GM12878 (cell line): ENCODE measurements around the gene ZNF662. TPM values are rescaled to one million over a fixed set of nuclear protein-coding genes. Genes with fewer than 3 reads are reported as not detected.

Experiments
- ATAC-seq: fragments of 200-7000 bp; cut with Tn5 transposase; 3 replicates; pipeline ENCODE4 v1.9.1; 2020; ENCODE audit warnings: mild to moderate bottlenecking, moderate library complexity
- BruUV-seq: library from RNA; stranded (reverse); fragments of 400-500 nt; replicated peaks from 2 replicates; lab custom pipeline; 2021; lab: Mats Ljungman, UMichigan
- CTCF ChIA-PET: fragments of 300-600 bp; sonication (Branson Sonifier 250); formaldehyde crosslinking; extraction: SDS; loops from one replicate; lab custom pipeline; 2021; ENCODE audit warnings: inconsistent platforms; lab: Yijun Ruan, JAX
- POLR2A ChIA-PET: fragments of 350-600 bp; formaldehyde crosslinking; extraction: SDS; loops from one replicate; lab custom pipeline; 2021; ENCODE audit warnings: inconsistent platforms; lab: Charles Lee
- RAD21 ChIA-PET: fragments of 300-600 bp; sonication (Branson Sonifier 250); formaldehyde crosslinking; loops from one replicate; lab custom pipeline; 2023; ENCODE audit warnings: antibody characterized with exemption; ENCODE audit not compliant: unreplicated experiment; lab: Charles Lee
- SMC1A ChIA-PET: fragments of 300-600 bp; sonication (Branson Sonifier 250); formaldehyde crosslinking; loops from one replicate; lab custom pipeline; 2023; ENCODE audit not compliant: unreplicated experiment, uncharacterized antibody; lab: Charles Lee
- DNase-seq: peaks from one replicate; pipeline ENCODE4 v3.0.0-alpha.2; 2011; ENCODE audit warnings: low read depth, low spot score
- FAIRE-seq: peaks from 3 replicates; lab custom pipeline; 2011; peaks lifted over from hg19 to GRCh38; lab: Jason Lieb, UNC
- H2AFZ ChIP-seq: 2 replicates; pipeline ENCODE4 v1.6.0; 2011; ENCODE audit warnings: low read depth, low read length, control low read depth; ENCODE audit not compliant: control insufficient read depth
- H3K27ac ChIP-seq: 2 replicates; pipeline ENCODE4 v1.5.1; 2011; ENCODE audit warnings: control low read depth; ENCODE audit not compliant: control insufficient read depth, insufficient read depth
- H3K27me3 ChIP-seq, 2 experiments: replicated peaks in 1 of 2; 2 replicates each; pipeline versions ENCODE4 v1.6.0 to v1.6.1; 2011; ENCODE audit warnings: low read length in 1 of 2; ENCODE audit not compliant: control insufficient read depth in 2 of 2, insufficient read depth in 2 of 2
- H3K36me3 ChIP-seq, 2 experiments: 2 replicates each; pipeline ENCODE4 v1.5.1; 2011; ENCODE audit warnings: low read length in 1 of 2; ENCODE audit not compliant: control insufficient read depth in 2 of 2, insufficient read depth in 2 of 2
- H3K4me1 ChIP-seq: 2 replicates; pipeline ENCODE4 v1.6.1; 2011; ENCODE audit warnings: mild to moderate bottlenecking, low read length, moderate library complexity, mixed read lengths; ENCODE audit not compliant: control insufficient read depth, insufficient read depth
- H3K4me2 ChIP-seq: 2 replicates; pipeline ENCODE4 v1.6.0; 2011; ENCODE audit warnings: control low read depth; ENCODE audit not compliant: control insufficient read depth, insufficient read depth
- H3K4me3 ChIP-seq: fragments of 200-600 bp; sonication (generic); 2 replicates; pipeline ENCODE4 v1.5.1; 2016
- H3K79me2 ChIP-seq: 2 replicates; pipeline ENCODE4 v1.6.0; 2011; ENCODE audit warnings: low read length; ENCODE audit not compliant: control insufficient read depth, insufficient read depth
- H3K9ac ChIP-seq: 2 replicates; pipeline ENCODE4 v1.8.0; 2011; ENCODE audit warnings: low read length, control low read depth, mixed read lengths; ENCODE audit not compliant: control insufficient read depth, insufficient read depth
- H3K9me3 ChIP-seq: replicated peaks from 3 replicates; pipeline ENCODE4 v1.5.1; 2011; ENCODE audit warnings: mild to moderate bottlenecking, low read length; ENCODE audit not compliant: control insufficient read depth, insufficient read depth
- H4K20me1 ChIP-seq: 2 replicates; pipeline ENCODE4 v1.6.0; 2011; ENCODE audit not compliant: control insufficient read depth, insufficient read depth
- CREB1 ChIP-seq: IDR thresholded peaks from 2 replicates; pipeline ENCODE4 v1.6.1; 2012; ENCODE audit warnings: low read depth, mild to moderate bottlenecking, inconsistent platforms
- ESRRA ChIP-seq: IDR thresholded peaks from 2 replicates; pipeline ENCODE4 v1.6.1; 2012; ENCODE audit warnings: mild to moderate bottlenecking, low read length, improper control_type of control experiment
- ETV6 ChIP-seq, 2 experiments: fragments of 450-650 bp in 1 of 2; IDR thresholded peaks in 1 of 2; conservative IDR thresholded peaks in 1 of 2; 2 replicates each; pipeline ENCODE4 v1.6.1; 2014; ENCODE audit warnings: antibody characterized with exemption in 1 of 2, borderline replicate concordance in 1 of 2, low read depth in 1 of 2, mild to moderate bottlenecking in 1 of 2, moderate library complexity in 1 of 2
- HDAC2 ChIP-seq: fragments of 200-600 bp; sonication (generic); IDR thresholded peaks from 2 replicates; pipeline ENCODE4 v1.6.1; 2017
- KLF5 ChIP-seq: fragments of 450-650 bp; IDR thresholded peaks from 2 replicates; pipeline ENCODE4 v1.6.1; 2014; ENCODE audit warnings: mild to moderate bottlenecking; ENCODE audit not compliant: partially characterized antibody
- MTA3 ChIP-seq: IDR thresholded peaks from 2 replicates; pipeline ENCODE4 v1.6.1; 2012; ENCODE audit warnings: low read length, inconsistent platforms, borderline replicate concordance
- MYB ChIP-seq: fragments of 150-350 bp; IDR thresholded peaks from 2 replicates; pipeline ENCODE4 v1.6.1; 2014; ENCODE audit warnings: mild to moderate bottlenecking, low read depth, low read length, borderline replicate concordance
- NFYA ChIP-seq: IDR thresholded peaks from 2 replicates; pipeline ENCODE4 v1.6.1; 2011; ENCODE audit warnings: low read depth, mild to moderate bottlenecking, low read length, improper control_type of control experiment, borderline replicate concordance
- NKRF ChIP-seq: fragments of 450-650 bp; conservative IDR thresholded peaks from 2 replicates; pipeline ENCODE4 v1.6.1; 2017; ENCODE audit warnings: mild to moderate bottlenecking, moderate library complexity
- NR2F1 ChIP-seq: fragments of 450-650 bp; conservative IDR thresholded peaks from 2 replicates; pipeline ENCODE4 v1.6.1; 2017; ENCODE audit warnings: mild to moderate bottlenecking
- PAX8 ChIP-seq: fragments of 450-650 bp; IDR thresholded peaks from 2 replicates; pipeline ENCODE4 v1.6.1; 2017; ENCODE audit warnings: mild to moderate bottlenecking, moderate library complexity
- SKIL ChIP-seq: fragments of 450-650 bp; IDR thresholded peaks from 2 replicates; pipeline ENCODE4 v1.6.1; 2017; ENCODE audit warnings: mild to moderate bottlenecking, low read depth, inconsistent platforms; ENCODE audit not compliant: poor library complexity, severe bottlenecking
- SPI1 ChIP-seq: IDR thresholded peaks from 2 replicates; pipeline ENCODE4 v1.6.1; 2011; ENCODE audit warnings: low read depth, mild to moderate bottlenecking, low read length, moderate library complexity, borderline replicate concordance; ENCODE audit not compliant: insufficient read depth
- SREBF2 ChIP-seq: IDR thresholded peaks from 2 replicates; pipeline ENCODE4 v1.6.1; 2012; ENCODE audit warnings: mild to moderate bottlenecking, low read length
- STAT3 ChIP-seq: IDR thresholded peaks from 2 replicates; pipeline ENCODE4 v1.6.1; 2011; ENCODE audit warnings: low read depth, low read length, improper control_type of control experiment
- TARDBP ChIP-seq: IDR thresholded peaks from 2 replicates; pipeline ENCODE4 v1.6.1; 2016; ENCODE audit warnings: borderline replicate concordance
- ZNF207 ChIP-seq: fragments of 450-650 bp; IDR thresholded peaks from 2 replicates; pipeline ENCODE4 v1.6.1; 2014; ENCODE audit warnings: antibody characterized with exemption, mild to moderate bottlenecking, borderline replicate concordance
- ZNF687 ChIP-seq: fragments of 450-650 bp; IDR thresholded peaks from 2 replicates; pipeline ENCODE4 v1.6.1; 2017; ENCODE audit warnings: mild to moderate bottlenecking, moderate library complexity
- WGBS: methylation state at CpG from one replicate; pipeline ENCODE4 v1.1.6; 2016; ENCODE audit warnings: low lambda C conversion rate; ENCODE audit not compliant: insufficient replicate concordance, insufficient coverage; ENCODE audit errors: missing lambda C conversion rate; 5-methylcytosine and 5-hydroxymethylcytosine counted together
- in situ Hi-C: fragments of 300-500 bp; cut with MboI; formaldehyde crosslinking; loops from 9 replicates; pipeline ENCODE4 v1.14.3; 2018; ENCODE audit warnings: mixed read lengths
- intact Hi-C: fragments of 100-400 bp; cut with micrococcal nuclease; formaldehyde crosslinking; loops from one replicate; pipeline ENCODE4 v1.14.2; 2022; ENCODE audit not compliant: unreplicated experiment
- polyA plus RNA-seq, 11 experiments: library from polyadenylated mRNA; depleted of rRNA in 4 of 11; unstranded in 6 of 11; stranded (reverse) in 5 of 11; fragments of >200 nt; fragmentation: Nextera tagmentation in 4 of 11; fragmentation: Illumina TruSeq in 1 of 11; extraction: Ambion mirVana in 4 of 11; extraction: Trizol in 1 of 11; gene quantifications; 1 replicate in 1 of 11; 2 replicates in 10 of 11; pipeline versions ENCODE4 v1.2.1 to v1.2.3, GENCODE V29; 2011 to 2016; ENCODE audit warnings: inconsistent platforms in 2 of 11, missing spikeins in 2 of 11, low read depth in 1 of 11
- total RNA-seq, 4 experiments: library from RNA; depleted of rRNA in 3 of 4; stranded (reverse); fragments of >200 nt in 3 of 4; fragmentation: Illumina TruSeq in 1 of 4; extraction: Trizol in 1 of 4; gene quantifications; 2 replicates each; pipeline versions ENCODE4 v1.2.1 to v1.2.3, GENCODE V29; 2013 to 2021

The ZNF662 gene
- total and polyA plus RNA-seq, 10 of the 15 experiments (the other 5 are each of a cell fraction or from before 2014, with no cell fraction given): not detected

- no peak for FAIRE-seq
- TF ChIP-seq ETV6 (conservative IDR thresholded peaks at IDR 0.05 in 1 of 2, IDR thresholded peaks at IDR 0.05 in 1 of 2; ENCODE audit: borderline replicate concordance in 1 of 2, low read depth in 1 of 2): no peak
- TF ChIP-seq TARDBP: no peak
- TF ChIP-seq KLF5: no peak
- TF ChIP-seq PAX8: no peak
- no peak for TF ChIP-seq SKIL
- no peak for TF ChIP-seq ZNF687
- TF ChIP-seq SPI1: no peak
- no peak for TF ChIP-seq ESRRA
- no peak for TF ChIP-seq SREBF2
- TF ChIP-seq CREB1: no peak
- TF ChIP-seq MYB: no peak
- TF ChIP-seq NFYA: no peak
- TF ChIP-seq STAT3: no peak
- TF ChIP-seq NKRF: no peak
- TF ChIP-seq MTA3: no peak
- TF ChIP-seq HDAC2: no peak
- no peak for TF ChIP-seq NR2F1
- TF ChIP-seq ZNF207: no peak
Measured at GRCh38 chr3:42891042-42891441, 14.9 kb upstream of the ZNF662 start.

More at GRCh38 chr3:42891042-42891441, 14.9 kb upstream of the ZNF662 start:
- CTCF ChIA-PET: interaction anchor here (1.0 kb wide), 1 partner anchor 8 kb away, joined by 5 read pairs; no protein-coding TSS in a partner anchor
- no peaks in the 10 kb centered on the region for H3K79me2 ChIP-seq
- BruUV-seq: no TSS peak
- no peak overlapping the region for H3K4me2 ChIP-seq
- 76% methylated on average over 2 of the region's 2 CpGs for WGBS
- RAD21 ChIA-PET: no interaction called here
- in situ Hi-C loops (no loop called here), intact Hi-C loops (no loop called here)
- H3K27me3 ChIP-seq: 0 out of 4 replicates have a peak, but pooled peaks cover 0 to 3% of the 10 kb centered on the region in 2 experiments
- H3K4me3 ChIP-seq: no peak overlapping the region
- DNase-seq (no peak), ATAC-seq (no peak)
- H2AFZ ChIP-seq: no peak overlapping the region
- H3K27ac ChIP-seq: no peak overlapping the region
- no peaks in the 10 kb centered on the region for H3K9me3 ChIP-seq
- POLR2A ChIA-PET: no interaction called here
- H3K36me3 ChIP-seq: no peaks in the 10 kb centered on the region
- SMC1A ChIA-PET: interaction anchor here (1.3 kb wide), 1 partner anchor 10 kb away, joined by 3 read pairs; no protein-coding TSS in a partner anchor
- H4K20me1 ChIP-seq: no peaks in the 10 kb centered on the region
- H3K9ac ChIP-seq: no peak overlapping the region
- H3K4me1 ChIP-seq: no peaks in the 10 kb centered on the region
